ENCODE data around the gene P2RY11.

Gene P2RY11

GRCh38 chr19:10137751-10138682, 26.5 kb downstream of the P2RY11 start:
- Mint-ChIP-seq H3K27me3 (no peaks in the 10 kb centered on the region), H3K27ac (no peak overlapping the region), H3K4me1 (no peaks in the 10 kb centered on the region), H3K36me3 (peaks cover 65% of the 10 kb centered on the region), H3K9me3 (no peaks in the 10 kb centered on the region), H3K4me3 (no peak overlapping the region)
- ATAC-seq = no peak

- Mint-ChIP-seq H3K36me3 (peaks cover 59% of the 10 kb centered on the region), H3K4me1 (no peaks in the 10 kb centered on the region), H3K27me3 (no peaks in the 10 kb centered on the region), H3K27ac (no peak overlapping the region), H3K9me3 (no peaks in the 10 kb centered on the region), H3K4me3 (no peak overlapping the region)
- no peak for ATAC-seq
Measured at GRCh38 chr19:10138879-10139795, 27.6 kb downstream of the P2RY11 start.

GRCh38 chr19:10139952-10140351, 28.5 kb downstream of the P2RY11 start:
- no peak for ATAC-seq
- H3K4me1 Mint-ChIP-seq = no peaks in the 10 kb centered on the region
- no peaks in the 10 kb centered on the region for H3K9me3 Mint-ChIP-seq
- H3K36me3 Mint-ChIP-seq = peaks cover 61% of the 10 kb centered on the region
- H3K4me3 Mint-ChIP-seq = no peak overlapping the region
- H3K27me3 Mint-ChIP-seq = no peaks in the 10 kb centered on the region
- H3K27ac Mint-ChIP-seq = no peak overlapping the region

GRCh38 chr19:10141479-10141878, 30.0 kb downstream of the P2RY11 start:
- no peak for ATAC-seq
- Mint-ChIP-seq H3K27me3 (no peaks in the 10 kb centered on the region), H3K4me1 (no peaks in the 10 kb centered on the region), H3K9me3 (no peaks in the 10 kb centered on the region), H3K36me3 (peaks cover 66% of the 10 kb centered on the region), H3K27ac (no peak overlapping the region), H3K4me3 (no peak overlapping the region)

- no peaks in the 10 kb centered on the region for H3K4me1 Mint-ChIP-seq
- H3K27me3 Mint-ChIP-seq = no peaks in the 10 kb centered on the region
- peaks cover 65% of the 10 kb centered on the region for H3K36me3 Mint-ChIP-seq
- H3K9me3 Mint-ChIP-seq = no peaks in the 10 kb centered on the region
- no peak for ATAC-seq
- no peak overlapping the region for H3K27ac Mint-ChIP-seq
- no peak overlapping the region for H3K4me3 Mint-ChIP-seq
Measured at GRCh38 chr19:10141973-10142372, 30.5 kb downstream of the P2RY11 start.

GRCh38 chr19:10142701-10143375, 31.3 kb downstream of the P2RY11 start:
- no peaks in the 10 kb centered on the region for H3K9me3 Mint-ChIP-seq
- no peaks in the 10 kb centered on the region for H3K27me3 Mint-ChIP-seq
- H3K27ac Mint-ChIP-seq = no peak overlapping the region
- no peaks in the 10 kb centered on the region for H3K4me1 Mint-ChIP-seq
- H3K36me3 Mint-ChIP-seq = peaks cover 66% of the 10 kb centered on the region
- H3K4me3 Mint-ChIP-seq = no peak overlapping the region
- ATAC-seq = peak; percentile 66

GRCh38 chr19:10143681-10144080, 32.2 kb downstream of the P2RY11 start:
- H3K4me3 Mint-ChIP-seq = no peak overlapping the region
- no peak for ATAC-seq
- no peaks in the 10 kb centered on the region for H3K9me3 Mint-ChIP-seq
- peaks cover 64% of the 10 kb centered on the region for H3K36me3 Mint-ChIP-seq
- no peaks in the 10 kb centered on the region for H3K27me3 Mint-ChIP-seq
- no peaks in the 10 kb centered on the region for H3K4me1 Mint-ChIP-seq
- no peak overlapping the region for H3K27ac Mint-ChIP-seq

- Mint-ChIP-seq H3K27me3 (no peaks in the 10 kb centered on the region), H3K9me3 (no peaks in the 10 kb centered on the region), H3K36me3 (peaks cover 64% of the 10 kb centered on the region), H3K4me1 (no peaks in the 10 kb centered on the region), H3K27ac (no peak overlapping the region), H3K4me3 (no peak overlapping the region)
- ATAC-seq = no peak
Measured at GRCh38 chr19:10144361-10144760, 32.9 kb downstream of the P2RY11 start.

GRCh38 chr19:10145031-10145430, 33.5 kb downstream of the P2RY11 start:
- no peak overlapping the region for H3K27ac Mint-ChIP-seq
- no peaks in the 10 kb centered on the region for H3K4me1 Mint-ChIP-seq
- H3K36me3 Mint-ChIP-seq = peaks cover 64% of the 10 kb centered on the region
- H3K9me3 Mint-ChIP-seq = no peaks in the 10 kb centered on the region
- no peak overlapping the region for H3K4me3 Mint-ChIP-seq
- no peak for ATAC-seq
- H3K27me3 Mint-ChIP-seq = no peaks in the 10 kb centered on the region

GRCh38 chr19:10146142-10146541, 34.6 kb downstream of the P2RY11 start:
- H3K4me3 Mint-ChIP-seq = no peak overlapping the region
- no peaks in the 10 kb centered on the region for H3K9me3 Mint-ChIP-seq
- H3K27me3 Mint-ChIP-seq = no peaks in the 10 kb centered on the region
- no peak overlapping the region for H3K27ac Mint-ChIP-seq
- ATAC-seq = no peak
- peaks cover 66% of the 10 kb centered on the region for H3K36me3 Mint-ChIP-seq
- no peaks in the 10 kb centered on the region for H3K4me1 Mint-ChIP-seq

- no peaks in the 10 kb centered on the region for H3K4me1 Mint-ChIP-seq
- H3K27me3 Mint-ChIP-seq = no peaks in the 10 kb centered on the region
- ATAC-seq = no peak
- H3K9me3 Mint-ChIP-seq = no peaks in the 10 kb centered on the region
- H3K27ac Mint-ChIP-seq = no peak overlapping the region
- H3K4me3 Mint-ChIP-seq = no peak overlapping the region
- H3K36me3 Mint-ChIP-seq = peaks cover 83% of the 10 kb centered on the region
Measured at GRCh38 chr19:10149427-10149826, 37.9 kb downstream of the P2RY11 start.

- no peaks in the 10 kb centered on the region for H3K27me3 Mint-ChIP-seq
- ATAC-seq = no peak
- H3K36me3 Mint-ChIP-seq = peaks cover 84% of the 10 kb centered on the region
- no peak overlapping the region for H3K4me3 Mint-ChIP-seq
- H3K27ac Mint-ChIP-seq = no peak overlapping the region
- no peaks in the 10 kb centered on the region for H3K9me3 Mint-ChIP-seq
- H3K4me1 Mint-ChIP-seq = no peaks in the 10 kb centered on the region
Measured at GRCh38 chr19:10151521-10151920, 40.0 kb downstream of the P2RY11 start.

- no peaks in the 10 kb centered on the region for H3K4me1 Mint-ChIP-seq
- no peaks in the 10 kb centered on the region for H3K9me3 Mint-ChIP-seq
- no peak overlapping the region for H3K27ac Mint-ChIP-seq
- no peak overlapping the region for H3K4me3 Mint-ChIP-seq
- ATAC-seq = no peak
- H3K27me3 Mint-ChIP-seq = no peaks in the 10 kb centered on the region
- peaks cover 86% of the 10 kb centered on the region for H3K36me3 Mint-ChIP-seq
Measured at GRCh38 chr19:10152100-10152499, 40.6 kb downstream of the P2RY11 start.

GRCh38 chr19:10155839-10156238, 44.3 kb downstream of the P2RY11 start:
- Mint-ChIP-seq H3K27me3 (no peaks in the 10 kb centered on the region), H3K36me3 (peaks cover 89% of the 10 kb centered on the region), H3K27ac (no peak overlapping the region), H3K9me3 (no peaks in the 10 kb centered on the region), H3K4me1 (no peaks in the 10 kb centered on the region), H3K4me3 (no peak overlapping the region)
- no peak for ATAC-seq

GRCh38 chr19:10158071-10158470, 46.6 kb downstream of the P2RY11 start:
- ATAC-seq = no peak
- Mint-ChIP-seq H3K4me1 (no peaks in the 10 kb centered on the region), H3K27ac (peak overlapping the region; percentile 45), H3K4me3 (no peak overlapping the region), H3K36me3 (peaks cover 78% of the 10 kb centered on the region), H3K27me3 (no peaks in the 10 kb centered on the region), H3K9me3 (no peaks in the 10 kb centered on the region)

Data from stimulated activated memory B cell treated with anti-CD40 and anti-IgM and Interleukin-4, amounts not matched to agents 10 μg/mL and 1 μg/mL and 100 μg/mL, for 72 hours (primary cell).